Neutrophil (primary cell): ENCODE measurements around the gene ZNF584.
A peak's percentile ranks its signal among the peaks of the same experiment; 100 is the strongest.
"Not testable (repeated sequence)": the region's sequence is repeated elsewhere in the genome, so short reads cannot be mapped to it uniquely, and the experiment has no call there.

Experiments
- H3K27ac ChIP-seq: fragments of 200-600 bp; sonication (generic); 2 replicates; pipeline ENCODE4 v1.5.1; 2016; ENCODE audit warnings: mild to moderate bottlenecking, moderate library complexity
- H3K27me3 ChIP-seq: fragments of 200-600 bp; sonication (generic); 2 replicates; pipeline ENCODE4 v1.6.0; 2016; ENCODE audit warnings: mild to moderate bottlenecking
- H3K36me3 ChIP-seq: fragments of 200-600 bp; sonication (generic); 2 replicates; pipeline ENCODE4 v1.5.1; 2017
- H3K4me1 ChIP-seq, 2 experiments: fragments of 200-600 bp in 1 of 2; sonication (generic) in 1 of 2; 1 replicate in 1 of 2; 2 replicates in 1 of 2; pipeline versions ENCODE4 v1.5.1 to v1.6.1; 2013 to 2016; ENCODE audit warnings: low read depth in 1 of 2, low read length in 1 of 2, mild to moderate bottlenecking in 1 of 2, moderate library complexity in 1 of 2; ENCODE audit not compliant: control insufficient read depth in 1 of 2, insufficient read depth in 1 of 2
- H3K4me3 ChIP-seq, 2 experiments: fragments of 200-600 bp in 1 of 2; sonication (generic) in 1 of 2; 1 replicate in 1 of 2; 2 replicates in 1 of 2; pipeline ENCODE4 v1.5.1; 2013 to 2016; ENCODE audit warnings: low read depth in 1 of 2, low read length in 1 of 2, mild to moderate bottlenecking in 1 of 2, moderate library complexity in 1 of 2
- H3K9me3 ChIP-seq: fragments of 200-600 bp; sonication (generic); 2 replicates; pipeline ENCODE4 v1.5.1; 2016
- CTCF ChIP-seq: fragments of 200-600 bp; sonication (generic); IDR thresholded peaks from 2 replicates; pipeline ENCODE4 v1.5.1; 2016; ENCODE audit warnings: antibody characterized with exemption

The ZNF584 gene

GRCh38 chr19:58400316-58400915 lies 8.0 kb upstream of the ZNF584 start:
- TF ChIP-seq CTCF, result no peak
- H3K4me1 ChIP-seq, result peaks cover 5 to 14% of the 10 kb centered on the region in 2 experiments
- H3K36me3 ChIP-seq, result no peaks in the 10 kb centered on the region
- peak overlapping the region in 1 of 2 experiments; percentile 64 for H3K4me3 ChIP-seq
- H3K27ac ChIP-seq, result peak overlapping the region; percentile 26
- peaks cover 45% of the 10 kb centered on the region for H3K27me3 ChIP-seq
- H3K9me3 ChIP-seq, result no peaks in the 10 kb centered on the region

GRCh38 chr19:58400916-58401839 lies 7.3 kb upstream of the ZNF584 start:
- Histone ChIP-seq H3K9me3 (no peaks in the 10 kb centered on the region), H3K27ac (peak overlapping the region; percentile 26)

GRCh38 chr19:58401840-58402421 lies 6.5 kb upstream of the ZNF584 start:
- Histone ChIP-seq H3K4me3 (peak overlapping the region; percentile 59 to 64), H3K36me3 (no peaks in the 10 kb centered on the region), H3K9me3 (no peaks in the 10 kb centered on the region), H3K27ac (no peak overlapping the region), H3K4me1 (peaks cover 5 to 10% of the 10 kb centered on the region in 2 experiments), H3K27me3 (peaks cover 30% of the 10 kb centered on the region)
- TF ChIP-seq CTCF, result no peak

More at GRCh38 chr19:58400916-58401839, 7.3 kb upstream of the ZNF584 start:
- Histone ChIP-seq H3K36me3 (no peaks in the 10 kb centered on the region), H3K4me3 (peak overlapping the region; percentile 59 to 64), H3K4me1 (peaks cover 5 to 14% of the 10 kb centered on the region in 2 experiments), H3K27me3 (peaks cover 37% of the 10 kb centered on the region)
- peak; percentile 17 for TF ChIP-seq CTCF

- H3K4me1 ChIP-seq, result peaks cover 17 to 20% of the 10 kb centered on the region in 2 experiments
- H3K27me3 ChIP-seq, H3K27ac ChIP-seq, H3K9me3 ChIP-seq, H3K36me3 ChIP-seq, H3K4me3 ChIP-seq: not testable (repeated sequence)
These were observed 4.5 kb upstream of the ZNF584 start for GRCh38 chr19:58403920-58404478.

GRCh38 chr19:58406818-58407657 lies 1.4 kb upstream of the ZNF584 start:
- Histone ChIP-seq H3K27ac (no peak overlapping the region), H3K4me1 (peaks cover 17 to 18% of the 10 kb centered on the region in 2 experiments)

More at GRCh38 chr19:58406818-58407657, 1.4 kb upstream of the ZNF584 start:
- Histone ChIP-seq H3K36me3 (no peaks in the 10 kb centered on the region), H3K9me3 (no peaks in the 10 kb centered on the region), H3K4me3 (peak overlapping the region in 1 of 2 experiments; percentile 91), H3K27me3 (no peaks in the 10 kb centered on the region)
- no peak for TF ChIP-seq CTCF
